DOHH2 (cell line): Measurements from ENCODE around the gene JUNB.

Source experiments
- EZH2phosphoT487 ChIP-seq: fragments of 200-600 bp; sonication (generic); IDR thresholded peaks from 2 replicates; pipeline ENCODE4 v1.6.1; 2017; ENCODE audit warnings: borderline replicate concordance, mild to moderate bottlenecking, antibody characterized with exemption, low read length, moderate library complexity, mixed read lengths
- TF ChIP-seq, protein P1 (sequence below): fragments of 200-600 bp; sonication (generic); IDR thresholded peaks from one replicate; pipeline ENCODE4 v1.5.1; 2014; ENCODE audit warnings: antibody characterized with exemption, mild to moderate bottlenecking, low read depth, low read length; ENCODE audit not compliant: poor library complexity, severe bottlenecking

DNA sequence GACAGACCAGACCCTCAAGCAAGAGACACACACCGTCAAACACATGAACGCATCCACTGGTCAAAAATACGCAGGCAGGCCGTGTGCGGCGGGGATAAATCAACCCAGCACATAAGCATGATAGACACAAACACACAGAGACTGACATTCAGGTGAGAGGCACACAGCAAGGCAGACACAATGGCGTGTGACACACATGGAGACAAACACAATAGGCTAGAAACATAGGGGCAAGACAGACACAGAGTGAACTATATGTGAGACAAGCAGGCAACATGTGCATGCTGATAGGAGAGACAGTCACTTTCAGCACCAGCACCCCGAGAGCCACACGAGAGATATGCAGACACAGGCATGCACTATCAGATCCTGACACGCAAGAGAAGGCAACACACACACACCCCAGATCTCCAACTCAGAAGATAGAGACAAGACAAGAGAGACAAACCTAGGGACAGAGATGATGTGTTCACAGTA lies 6.9 kb upstream of the JUNB start:
- TF ChIP-seq, protein P1, sequence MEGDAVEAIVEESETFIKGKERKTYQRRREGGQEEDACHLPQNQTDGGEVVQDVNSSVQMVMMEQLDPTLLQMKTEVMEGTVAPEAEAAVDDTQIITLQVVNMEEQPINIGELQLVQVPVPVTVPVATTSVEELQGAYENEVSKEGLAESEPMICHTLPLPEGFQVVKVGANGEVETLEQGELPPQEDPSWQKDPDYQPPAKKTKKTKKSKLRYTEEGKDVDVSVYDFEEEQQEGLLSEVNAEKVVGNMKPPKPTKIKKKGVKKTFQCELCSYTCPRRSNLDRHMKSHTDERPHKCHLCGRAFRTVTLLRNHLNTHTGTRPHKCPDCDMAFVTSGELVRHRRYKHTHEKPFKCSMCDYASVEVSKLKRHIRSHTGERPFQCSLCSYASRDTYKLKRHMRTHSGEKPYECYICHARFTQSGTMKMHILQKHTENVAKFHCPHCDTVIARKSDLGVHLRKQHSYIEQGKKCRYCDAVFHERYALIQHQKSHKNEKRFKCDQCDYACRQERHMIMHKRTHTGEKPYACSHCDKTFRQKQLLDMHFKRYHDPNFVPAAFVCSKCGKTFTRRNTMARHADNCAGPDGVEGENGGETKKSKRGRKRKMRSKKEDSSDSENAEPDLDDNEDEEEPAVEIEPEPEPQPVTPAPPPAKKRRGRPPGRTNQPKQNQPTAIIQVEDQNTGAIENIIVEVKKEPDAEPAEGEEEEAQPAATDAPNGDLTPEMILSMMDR = no peak
- no peak for TF ChIP-seq EZH2phosphoT487
